Vagina (tissue), 2 donors: ENCODE results near the gene UCHL3.

Source experiments
- POLR2A ChIP-seq, 2 donors: fragments of 450-650 bp; IDR thresholded peaks; one replicate each; pipeline ENCODE4 v1.6.1; 2017; ENCODE audit warnings: antibody characterized with exemption in 2 of 2, mild to moderate bottlenecking in 2 of 2, moderate library complexity in 2 of 2
- POLR2AphosphoS5 ChIP-seq, 2 donors: sonication (generic); formaldehyde crosslinking; IDR thresholded peaks; one replicate each; pipeline ENCODE4 v1.9.0; 2017; ENCODE audit warnings: antibody characterized with exemption in 2 of 2, mild to moderate bottlenecking in 2 of 2, low read depth in 1 of 2; ENCODE audit not compliant: insufficient read depth in 1 of 2
- TF ChIP-seq, protein P1 (sequence below), 3 experiments: fragments of 450-650 bp in 2 of 3; fragments of 200-600 bp in 1 of 3; sonication (generic) in 1 of 3; IDR thresholded peaks; one replicate each; pipeline ENCODE4 v1.5.1; 2017 to 2019; ENCODE audit warnings: antibody characterized with exemption in 3 of 3, mild to moderate bottlenecking in 2 of 3, moderate library complexity in 2 of 3

DNA sequence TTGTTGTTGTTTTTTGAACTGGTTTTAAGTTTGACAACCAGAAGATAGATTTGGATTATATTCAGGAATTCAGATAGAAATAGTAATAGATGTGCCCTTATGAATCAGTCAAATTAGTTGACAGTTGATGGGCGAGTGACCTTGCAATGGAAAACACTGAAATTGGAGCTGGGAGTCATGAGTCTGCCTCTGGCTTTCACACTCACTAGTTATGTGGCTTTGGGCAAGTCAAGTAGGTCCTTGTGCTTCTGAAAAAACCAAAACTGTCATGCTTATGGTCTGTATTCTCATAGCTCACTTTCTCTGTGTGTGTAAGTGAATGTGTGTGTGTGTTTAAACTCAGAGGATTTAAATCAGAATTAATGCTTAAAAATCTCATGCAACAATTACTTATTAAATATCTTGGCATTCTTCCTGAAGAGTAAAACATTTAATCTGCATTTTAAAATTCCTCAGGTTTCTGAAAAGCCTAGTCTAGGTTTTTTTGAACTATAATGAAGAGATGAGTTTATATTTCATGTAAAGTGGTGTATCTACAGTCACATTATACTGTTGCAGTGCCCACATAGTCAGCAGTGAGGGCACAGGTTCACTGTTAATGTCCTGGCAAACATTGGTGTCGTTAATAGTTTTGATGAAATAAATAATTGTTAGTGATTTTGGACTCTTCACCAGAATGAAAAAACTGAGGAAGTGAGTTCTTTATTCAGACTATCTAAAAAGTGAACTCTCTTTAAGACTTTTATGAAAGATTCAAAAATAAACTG, 32.5 kb downstream of the UCHL3 start:
- no peak for TF ChIP-seq POLR2A (IDR thresholded peaks at IDR 0.05)
- TF ChIP-seq, protein P1, sequence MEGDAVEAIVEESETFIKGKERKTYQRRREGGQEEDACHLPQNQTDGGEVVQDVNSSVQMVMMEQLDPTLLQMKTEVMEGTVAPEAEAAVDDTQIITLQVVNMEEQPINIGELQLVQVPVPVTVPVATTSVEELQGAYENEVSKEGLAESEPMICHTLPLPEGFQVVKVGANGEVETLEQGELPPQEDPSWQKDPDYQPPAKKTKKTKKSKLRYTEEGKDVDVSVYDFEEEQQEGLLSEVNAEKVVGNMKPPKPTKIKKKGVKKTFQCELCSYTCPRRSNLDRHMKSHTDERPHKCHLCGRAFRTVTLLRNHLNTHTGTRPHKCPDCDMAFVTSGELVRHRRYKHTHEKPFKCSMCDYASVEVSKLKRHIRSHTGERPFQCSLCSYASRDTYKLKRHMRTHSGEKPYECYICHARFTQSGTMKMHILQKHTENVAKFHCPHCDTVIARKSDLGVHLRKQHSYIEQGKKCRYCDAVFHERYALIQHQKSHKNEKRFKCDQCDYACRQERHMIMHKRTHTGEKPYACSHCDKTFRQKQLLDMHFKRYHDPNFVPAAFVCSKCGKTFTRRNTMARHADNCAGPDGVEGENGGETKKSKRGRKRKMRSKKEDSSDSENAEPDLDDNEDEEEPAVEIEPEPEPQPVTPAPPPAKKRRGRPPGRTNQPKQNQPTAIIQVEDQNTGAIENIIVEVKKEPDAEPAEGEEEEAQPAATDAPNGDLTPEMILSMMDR (IDR thresholded peaks at IDR 0.05): no peak
- TF ChIP-seq POLR2AphosphoS5 (IDR thresholded peaks at IDR 0.05; ENCODE audit: insufficient read depth in 1 of 2, low read depth in 1 of 2): no peak
